Neural crest cell (in vitro differentiated cells): ENCODE results near the gene ADCY5. TPM values are rescaled to one million over a fixed set of nuclear protein-coding genes. Genes with fewer than 3 reads are reported as not detected.
A peak's percentile ranks its signal among the peaks of the same experiment; 100 is the strongest.

Source experiments
- DNase-seq: peaks from one replicate; pipeline ENCODE4 v3.0.0; 2021; ENCODE audit warnings: low read depth, mixed read lengths, low spot score
- H3K27ac Mint-ChIP-seq: one replicate; pipeline ENCODE4 v1.8.0; 2021; ENCODE audit warnings: mild to moderate bottlenecking, mixed read lengths; ENCODE audit not compliant: unreplicated experiment
- H3K27me3 Mint-ChIP-seq: 2 replicates; pipeline ENCODE4 v1.8.0; 2021; ENCODE audit warnings: low read depth, mild to moderate bottlenecking, mixed read lengths
- H3K36me3 Mint-ChIP-seq: 2 replicates; pipeline ENCODE4 v1.8.0; 2021; ENCODE audit warnings: low read depth, mild to moderate bottlenecking, mixed read lengths
- H3K4me1 Mint-ChIP-seq: 2 replicates; pipeline ENCODE4 v1.8.0; 2021; ENCODE audit warnings: mixed read lengths
- H3K4me3 Mint-ChIP-seq: one replicate; pipeline ENCODE4 v1.8.0; 2021; ENCODE audit warnings: mild to moderate bottlenecking, mixed read lengths
- H3K9me3 Mint-ChIP-seq: 2 replicates; pipeline ENCODE4 v1.8.0; 2021; ENCODE audit warnings: mixed read lengths
- total RNA-seq: library from RNA; stranded (reverse); gene quantifications from 2 replicates; pipeline ENCODE4 v1.2.1, GENCODE V29; 2021
- TF ChIP-seq, protein P1 (sequence below): fragments of 200-600 bp; sonication (generic); conservative IDR thresholded peaks from 2 replicates; pipeline ENCODE4 v1.5.0; 2021; ENCODE audit warnings: antibody characterized with exemption, mild to moderate bottlenecking

ADCY5 gene
- total RNA-seq, 1 donor from 2014 or later, result 2.2 TPM

DNA sequence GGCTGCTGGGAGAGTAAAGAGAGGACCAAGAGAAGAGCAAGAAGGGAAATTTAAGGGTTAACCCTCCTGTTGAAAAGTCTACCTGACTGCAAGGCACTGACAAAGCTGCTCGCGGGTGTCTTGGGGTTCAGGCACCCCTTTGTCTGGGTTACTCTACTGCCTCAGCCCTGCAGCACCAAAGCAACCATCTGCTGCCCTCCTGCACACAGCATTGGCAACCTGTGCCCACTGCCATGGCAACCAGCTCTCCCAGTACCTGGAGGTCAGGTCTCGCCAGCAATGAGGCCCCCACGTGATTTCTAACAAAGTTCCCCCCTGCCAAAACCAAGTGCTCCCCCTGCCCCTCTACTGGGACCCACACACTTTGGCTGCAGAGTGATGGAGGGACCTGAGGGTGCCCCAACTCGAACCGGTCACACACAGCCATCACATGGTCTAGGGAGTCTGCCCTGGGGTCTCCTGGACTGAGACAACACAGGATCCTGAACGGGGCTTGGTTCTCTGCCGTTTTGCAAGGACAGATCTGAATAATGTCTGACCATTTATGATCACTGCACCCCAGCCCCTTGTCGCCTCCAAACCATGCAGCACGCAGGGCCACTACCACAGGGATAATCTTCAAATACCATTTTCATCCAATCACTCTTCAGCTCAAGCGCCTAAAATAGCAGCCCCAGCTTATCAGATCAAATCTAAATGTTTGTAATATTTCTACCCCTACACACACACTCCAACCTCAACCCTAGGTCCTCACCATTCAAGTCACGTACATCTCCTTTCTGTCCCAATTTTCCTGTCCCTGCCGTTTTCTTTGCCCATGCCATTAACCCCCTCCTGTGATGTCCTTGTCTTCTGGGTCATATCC is 50.7 kb downstream of the ADCY5 start:
- H3K4me1 Mint-ChIP-seq, result peaks cover 7% of the 10 kb centered on the region
- no peak for DNase-seq
- no peak overlapping the region for H3K27ac Mint-ChIP-seq
- H3K4me3 Mint-ChIP-seq, result no peak overlapping the region
- H3K9me3 Mint-ChIP-seq, result no peaks in the 10 kb centered on the region
- no peaks in the 10 kb centered on the region for H3K27me3 Mint-ChIP-seq
- no peaks in the 10 kb centered on the region for H3K36me3 Mint-ChIP-seq
- TF ChIP-seq, protein P1, sequence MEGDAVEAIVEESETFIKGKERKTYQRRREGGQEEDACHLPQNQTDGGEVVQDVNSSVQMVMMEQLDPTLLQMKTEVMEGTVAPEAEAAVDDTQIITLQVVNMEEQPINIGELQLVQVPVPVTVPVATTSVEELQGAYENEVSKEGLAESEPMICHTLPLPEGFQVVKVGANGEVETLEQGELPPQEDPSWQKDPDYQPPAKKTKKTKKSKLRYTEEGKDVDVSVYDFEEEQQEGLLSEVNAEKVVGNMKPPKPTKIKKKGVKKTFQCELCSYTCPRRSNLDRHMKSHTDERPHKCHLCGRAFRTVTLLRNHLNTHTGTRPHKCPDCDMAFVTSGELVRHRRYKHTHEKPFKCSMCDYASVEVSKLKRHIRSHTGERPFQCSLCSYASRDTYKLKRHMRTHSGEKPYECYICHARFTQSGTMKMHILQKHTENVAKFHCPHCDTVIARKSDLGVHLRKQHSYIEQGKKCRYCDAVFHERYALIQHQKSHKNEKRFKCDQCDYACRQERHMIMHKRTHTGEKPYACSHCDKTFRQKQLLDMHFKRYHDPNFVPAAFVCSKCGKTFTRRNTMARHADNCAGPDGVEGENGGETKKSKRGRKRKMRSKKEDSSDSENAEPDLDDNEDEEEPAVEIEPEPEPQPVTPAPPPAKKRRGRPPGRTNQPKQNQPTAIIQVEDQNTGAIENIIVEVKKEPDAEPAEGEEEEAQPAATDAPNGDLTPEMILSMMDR, result no peak

DNA sequence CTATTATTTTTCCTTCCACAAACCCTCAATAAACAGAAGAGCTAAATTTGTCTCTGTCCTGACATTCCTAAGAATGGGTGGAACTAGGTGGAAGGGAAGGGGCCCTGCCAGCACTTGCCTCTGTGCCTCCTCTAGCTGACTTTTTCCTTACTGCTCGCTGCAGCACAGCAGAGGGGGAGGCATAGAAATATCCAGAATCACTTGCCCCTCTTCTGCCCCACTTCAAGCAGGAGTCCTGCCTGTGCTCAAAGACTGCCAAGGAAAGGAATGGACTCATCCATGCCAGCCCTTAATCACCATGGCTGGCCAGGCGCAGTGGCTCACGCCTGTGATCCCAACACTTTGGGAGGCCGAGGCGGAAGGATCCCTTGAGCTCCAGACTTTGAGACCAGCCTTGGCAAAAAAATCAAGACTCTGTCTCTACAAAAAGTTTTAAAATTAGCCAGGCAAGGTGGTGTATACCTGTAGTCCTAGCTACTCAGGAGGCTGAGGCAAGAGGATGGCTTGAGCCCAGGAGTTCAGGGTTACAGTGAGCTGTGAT is 51.8 kb downstream of the ADCY5 start:
- TF ChIP-seq, protein P1, result no peak
- no peaks in the 10 kb centered on the region for H3K9me3 Mint-ChIP-seq
- DNase-seq, result no peak
- H3K27ac Mint-ChIP-seq, result peak overlapping the region; percentile 69
- H3K27me3 Mint-ChIP-seq, result no peaks in the 10 kb centered on the region
- H3K36me3 Mint-ChIP-seq, result no peaks in the 10 kb centered on the region
- peaks cover 15% of the 10 kb centered on the region for H3K4me1 Mint-ChIP-seq
- H3K4me3 Mint-ChIP-seq, result no peak overlapping the region

DNA sequence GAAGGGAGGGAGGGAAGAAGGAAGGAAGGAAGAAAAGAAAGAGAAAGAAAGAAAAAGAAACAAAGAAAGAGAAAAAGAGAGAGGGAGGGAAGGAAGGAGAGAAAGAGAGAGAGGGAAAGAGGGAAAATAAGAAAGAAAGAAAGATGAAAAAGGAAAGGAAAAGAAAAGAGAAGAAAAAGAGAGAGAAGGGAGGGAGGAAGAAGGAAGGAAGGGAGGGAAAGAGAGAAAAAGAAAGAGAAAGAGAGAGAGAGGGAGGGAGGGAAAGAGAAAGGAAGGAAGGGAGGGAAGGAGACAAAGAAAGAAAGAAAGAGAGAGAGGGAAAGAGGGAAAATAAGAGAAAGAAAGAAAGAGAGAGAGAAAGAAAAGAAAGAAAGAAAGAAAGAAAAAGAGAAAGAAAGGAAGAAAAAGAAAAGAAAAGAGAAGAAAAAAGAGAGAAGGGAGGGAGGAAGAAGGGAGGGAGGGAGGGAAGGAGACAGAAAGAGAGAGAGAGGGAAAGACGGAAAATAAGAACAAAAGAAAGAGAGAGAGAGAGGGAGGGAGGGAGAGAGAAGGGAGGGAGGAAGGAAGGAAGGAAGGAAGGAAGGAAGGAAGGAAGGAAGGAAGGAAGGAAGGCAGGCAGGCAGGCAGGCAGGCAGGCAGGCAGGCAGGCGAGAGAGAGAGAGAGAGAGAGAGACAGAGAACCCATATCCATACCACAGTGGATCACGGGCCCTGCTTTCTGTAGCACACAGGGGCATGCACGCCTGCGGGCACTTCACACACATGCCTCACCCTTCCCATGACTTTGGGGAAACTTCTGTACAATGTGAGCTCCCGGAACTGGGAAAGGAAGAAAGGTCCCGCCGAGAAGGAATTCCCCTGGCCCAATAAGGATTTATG is 52.5 kb downstream of the ADCY5 start:
- no peaks in the 10 kb centered on the region for H3K36me3 Mint-ChIP-seq
- TF ChIP-seq, protein P1, result no peak
- no peak overlapping the region for H3K4me3 Mint-ChIP-seq

DNA sequence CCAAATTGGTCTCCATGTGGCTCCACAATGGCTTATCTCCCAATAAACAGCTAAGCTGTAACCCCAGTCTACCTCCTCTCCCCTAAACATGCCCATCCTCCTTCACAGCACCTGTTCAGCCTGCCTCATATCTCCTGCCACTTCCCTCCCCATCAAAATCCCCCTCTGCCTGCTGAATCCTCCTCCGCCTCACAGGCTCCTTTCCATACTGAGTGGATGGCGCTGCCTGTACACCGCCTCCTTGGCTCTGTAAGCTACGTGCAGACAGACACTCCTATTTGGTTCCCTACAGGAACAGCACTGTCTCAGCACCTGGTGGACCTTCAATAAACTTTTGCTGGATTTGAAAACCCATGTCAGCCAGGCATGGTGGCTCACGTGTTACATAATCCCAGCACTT is 53.7 kb downstream of the ADCY5 start:
- no peaks in the 10 kb centered on the region for H3K9me3 Mint-ChIP-seq
- peaks cover 18% of the 10 kb centered on the region for H3K4me1 Mint-ChIP-seq
- no peak overlapping the region for H3K4me3 Mint-ChIP-seq
- TF ChIP-seq, protein P1, result no peak
- no peaks in the 10 kb centered on the region for H3K36me3 Mint-ChIP-seq
- no peak for DNase-seq
- no peaks in the 10 kb centered on the region for H3K27me3 Mint-ChIP-seq
- peak overlapping the region; percentile 29 for H3K27ac Mint-ChIP-seq

More for the DNA sequence above, 52.5 kb downstream of the ADCY5 start:
- H3K27ac Mint-ChIP-seq, result no peak overlapping the region
- H3K27me3 Mint-ChIP-seq, result no peaks in the 10 kb centered on the region
- no peak for DNase-seq
- H3K9me3 Mint-ChIP-seq, result no peaks in the 10 kb centered on the region
- H3K4me1 Mint-ChIP-seq, result peaks cover 18% of the 10 kb centered on the region

DNA sequence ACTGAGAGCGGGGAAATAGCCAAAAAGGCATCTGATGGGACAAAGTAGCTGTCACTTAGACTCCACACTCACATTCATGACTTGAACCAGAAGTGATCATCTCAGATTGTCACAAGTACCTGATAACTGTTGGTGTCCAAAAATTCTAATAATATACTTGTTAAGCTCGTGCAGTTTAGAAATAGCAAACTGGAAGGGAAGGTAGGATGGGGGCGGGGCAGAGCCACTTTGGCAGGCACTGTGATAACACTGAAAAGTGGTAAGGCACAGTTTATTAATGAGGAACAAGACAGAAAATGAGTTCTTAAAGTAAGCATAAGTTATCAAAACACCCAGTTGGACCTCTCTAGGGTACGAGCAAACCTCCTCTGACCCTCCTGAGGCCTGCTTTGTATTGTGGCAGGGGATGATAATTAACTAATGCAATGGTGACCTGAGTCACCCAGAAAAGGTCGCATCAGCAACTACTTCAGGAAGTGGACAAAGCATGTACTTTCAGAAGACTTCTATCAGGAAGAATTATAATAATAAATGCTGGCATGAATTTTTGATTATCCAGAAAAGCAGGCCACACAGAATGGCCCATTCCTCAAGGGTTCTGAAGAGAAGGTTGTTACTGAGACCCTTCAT is 54.4 kb downstream of the ADCY5 start:
- TF ChIP-seq, protein P1, result no peak
- Mint-ChIP-seq H3K27me3 (no peaks in the 10 kb centered on the region), H3K36me3 (no peaks in the 10 kb centered on the region), H3K4me1 (peaks cover 18% of the 10 kb centered on the region), H3K9me3 (no peaks in the 10 kb centered on the region), H3K27ac (no peak overlapping the region), H3K4me3 (no peak overlapping the region)
- DNase-seq, result no peak
